H1 (cell line): ENCODE data around the gene PLAC9. TPM values are rescaled to one million over a fixed set of nuclear protein-coding genes. Genes with fewer than 3 reads are reported as not detected.

ENCODE experiments used
- CTCF ChIA-PET: fragments of 300-600 bp; sonication (Branson Sonifier 250); formaldehyde crosslinking; loops from one replicate; lab custom pipeline; 2021; ENCODE audit not compliant: partially characterized antibody; lab: Charles Lee
- POLR2A ChIA-PET: fragments of 300-600 bp; sonication (Branson Sonifier 250); formaldehyde crosslinking; loops from one replicate; lab custom pipeline; 2021; ENCODE audit warnings: inconsistent platforms; ENCODE audit not compliant: partially characterized antibody; lab: Charles Lee
- DNase-seq, 2 experiments: peaks; one replicate each; pipeline versions ENCODE4 v3.0.0 to v3.0.0-alpha.2; 2010 to 2022; ENCODE audit warnings: low spot score in 2 of 2, low read depth in 1 of 2, mixed read lengths in 1 of 2
- FAIRE-seq: peaks from 2 replicates; lab custom pipeline; 2011; peaks lifted over from hg19 to GRCh38; lab: Jason Lieb, UNC
- H2AFZ ChIP-seq: 2 replicates; pipeline ENCODE4 v1.8.1; 2012; ENCODE audit warnings: low read length, inconsistent platforms
- H2AK5ac ChIP-seq: 2 replicates; pipeline ENCODE4 v1.6.1; 2013; ENCODE audit warnings: low read depth, low read length
- H2BK120ac ChIP-seq: replicated peaks from 2 replicates; pipeline ENCODE3; 2013; ENCODE audit warnings: low read depth, low read length, inconsistent platforms
- H2BK12ac ChIP-seq: 2 replicates; pipeline ENCODE4 v1.6.1; 2013; ENCODE audit warnings: low read depth, low read length
- H2BK15ac ChIP-seq: 2 replicates; pipeline ENCODE4 v1.6.1; 2013; ENCODE audit warnings: low read length
- H2BK20ac ChIP-seq: 2 replicates; pipeline ENCODE4 v1.6.1; 2013; ENCODE audit warnings: low read length
- H2BK5ac ChIP-seq: 2 replicates; pipeline ENCODE4 v1.6.1; 2013; ENCODE audit warnings: low read depth, low read length
- H3K14ac ChIP-seq: 2 replicates; pipeline ENCODE4 v1.6.1; 2013; ENCODE audit warnings: inconsistent platforms; ENCODE audit not compliant: insufficient read length
- H3K18ac ChIP-seq: 2 replicates; pipeline ENCODE4 v1.6.1; 2013; ENCODE audit warnings: low read length; ENCODE audit errors: extremely low read depth
- H3K23ac ChIP-seq: 2 replicates; pipeline ENCODE4 v1.6.1; 2013; ENCODE audit warnings: inconsistent platforms; ENCODE audit not compliant: insufficient read length
- H3K23me2 ChIP-seq: 2 replicates; pipeline ENCODE4 v1.6.1; 2013; ENCODE audit warnings: low read depth, low read length
- H3K27ac ChIP-seq: 2 replicates; pipeline ENCODE4 v1.6.1; 2011; ENCODE audit warnings: low read depth, low read length, inconsistent platforms
- H3K27me3 ChIP-seq, 4 experiments: replicated peaks in 1 of 4; 1 replicate in 1 of 4; 2 replicates in 3 of 4; pipeline versions ENCODE4 v1.6.1 to v1.8.1; 2011 to 2013; ENCODE audit warnings: low read length in 3 of 4, mild to moderate bottlenecking in 3 of 4, inconsistent platforms in 2 of 4, mixed read lengths in 2 of 4, moderate library complexity in 1 of 4; ENCODE audit not compliant: control insufficient read depth in 3 of 4, insufficient read depth in 3 of 4; ENCODE audit errors: extremely low read depth in 1 of 4
- H3K36me3 ChIP-seq, 4 experiments: 2 replicates each; pipeline versions ENCODE4 v1.6.1 to v1.8.1; 2011 to 2013; ENCODE audit warnings: mild to moderate bottlenecking in 4 of 4, low read length in 3 of 4, moderate library complexity in 2 of 4, control low read depth in 1 of 4, inconsistent platforms in 1 of 4; ENCODE audit not compliant: insufficient read depth in 4 of 4, control insufficient read depth in 2 of 4
- H3K4ac ChIP-seq: replicated peaks from 2 replicates; pipeline ENCODE3; 2013; ENCODE audit warnings: low read length, low read depth, mixed read lengths, inconsistent platforms; ENCODE audit not compliant: insufficient read length
- H3K4me1 ChIP-seq, 4 experiments: replicated peaks in 1 of 4; 1 replicate in 1 of 4; 2 replicates in 3 of 4; pipeline versions ENCODE4 v1.6.1 to v1.8.1; 2011 to 2013; ENCODE audit warnings: low read length in 3 of 4, inconsistent platforms in 2 of 4, mixed read lengths in 1 of 4; ENCODE audit not compliant: insufficient read depth in 4 of 4, control insufficient read depth in 3 of 4
- H3K4me2 ChIP-seq, 2 experiments: 2 replicates each; pipeline versions ENCODE4 v1.6.1 to v1.8.1; 2011 to 2013; ENCODE audit warnings: low read depth in 2 of 2, low read length in 2 of 2, control low read depth in 1 of 2, inconsistent platforms in 1 of 2, mild to moderate bottlenecking in 1 of 2; ENCODE audit not compliant: insufficient read depth in 1 of 2
- H3K4me3 ChIP-seq, 4 experiments: fragments of 200-600, 300-600 bp in 1 of 4; sonication (generic), shearing (Covaris generic), sonication (Bioruptor Twin) in 1 of 4; 2 replicates each; pipeline versions ENCODE4 v1.5.1 to v1.8.1; 2011 to 2016; ENCODE audit warnings: low read length in 4 of 4, low read depth in 3 of 4, control low read depth in 2 of 4, inconsistent platforms in 2 of 4, mild to moderate bottlenecking in 2 of 4, mixed read lengths in 1 of 4, moderate library complexity in 1 of 4; ENCODE audit not compliant: insufficient read depth in 2 of 4; ENCODE audit errors: extremely low read depth in 1 of 4
- H3K56ac ChIP-seq: replicated peaks from 2 replicates; pipeline ENCODE3; 2013; ENCODE audit warnings: low read depth, mild to moderate bottlenecking, mixed read lengths, low read length, inconsistent platforms; ENCODE audit not compliant: insufficient read length
- H3K79me1 ChIP-seq: 2 replicates; pipeline ENCODE4 v1.6.1; 2013; ENCODE audit warnings: low read depth, low read length, control low read depth
- H3K79me2 ChIP-seq, 2 experiments: 2 replicates each; pipeline versions ENCODE4 v1.6.1 to v1.8.1; 2012 to 2013; ENCODE audit warnings: low read length in 2 of 2, mild to moderate bottlenecking in 2 of 2, inconsistent platforms in 1 of 2; ENCODE audit not compliant: insufficient read depth in 2 of 2, control insufficient read depth in 1 of 2
- H3K9ac ChIP-seq, 4 experiments: replicated peaks in 1 of 4; 1 replicate in 1 of 4; 2 replicates in 3 of 4; pipeline versions ENCODE4 v1.6.1 to v1.8.1; 2011 to 2013; ENCODE audit warnings: low read depth in 3 of 4, low read length in 3 of 4, control low read depth in 2 of 4, mild to moderate bottlenecking in 2 of 4, moderate library complexity in 2 of 4, inconsistent platforms in 1 of 4; ENCODE audit errors: extremely low read depth in 1 of 4
- H3K9me3 ChIP-seq, 2 experiments: 2 replicates each; pipeline versions ENCODE4 v1.6.1 to v1.8.1; 2012 to 2013; ENCODE audit warnings: mild to moderate bottlenecking in 2 of 2, moderate library complexity in 2 of 2, control low read depth in 1 of 2, inconsistent platforms in 1 of 2, low read depth in 1 of 2, low read length in 1 of 2, mixed read lengths in 1 of 2; ENCODE audit not compliant: insufficient read depth in 2 of 2
- H4K20me1 ChIP-seq, 2 experiments: replicated peaks in 1 of 2; 2 replicates each; pipeline versions ENCODE3 to v1.8.1; 2011 to 2013; ENCODE audit warnings: inconsistent platforms in 2 of 2, low read length in 2 of 2, mild to moderate bottlenecking in 1 of 2; ENCODE audit not compliant: insufficient read depth in 2 of 2, control insufficient read depth in 1 of 2
- H4K5ac ChIP-seq: 2 replicates; pipeline ENCODE4 v1.6.1; 2013; ENCODE audit warnings: low read length, low read depth, mixed read lengths, inconsistent platforms; ENCODE audit not compliant: insufficient read length
- H4K8ac ChIP-seq: 2 replicates; pipeline ENCODE4 v1.8.0; 2013; ENCODE audit warnings: mild to moderate bottlenecking, moderate library complexity, low read length, inconsistent platforms; ENCODE audit not compliant: insufficient read depth; ENCODE audit errors: extremely low read depth
- H4K91ac ChIP-seq: replicated peaks from 2 replicates; pipeline ENCODE3; 2013; ENCODE audit warnings: low read length, mixed read lengths, inconsistent platforms; ENCODE audit not compliant: insufficient read length
- CHD2 ChIP-seq: IDR thresholded peaks from 2 replicates; pipeline ENCODE4 v1.6.1; 2012; ENCODE audit warnings: low read length, improper control_type of control experiment
- EGR1 ChIP-seq: IDR thresholded peaks from 2 replicates; pipeline ENCODE4 v1.6.1; 2011; ENCODE audit warnings: low read depth, low read length, borderline replicate concordance
- EP300 ChIP-seq, 2 experiments: IDR thresholded peaks; 1 replicate in 1 of 2; 2 replicates in 1 of 2; pipeline ENCODE4 v1.6.1; 2011 to 2012; ENCODE audit warnings: low read depth in 2 of 2, low read length in 2 of 2, mild to moderate bottlenecking in 2 of 2, borderline replicate concordance in 1 of 2, inconsistent platforms in 1 of 2, moderate library complexity in 1 of 2
- FOSL1 ChIP-seq: IDR thresholded peaks from 2 replicates; pipeline ENCODE4 v1.6.1; 2011; ENCODE audit warnings: mild to moderate bottlenecking, low read depth, low read length, moderate library complexity; ENCODE audit not compliant: insufficient read depth
- HDAC6 ChIP-seq: IDR thresholded peaks from one replicate; pipeline ENCODE4 v1.7.1; 2012; ENCODE audit warnings: low read depth, mild to moderate bottlenecking, inconsistent platforms, low read length, moderate library complexity
- MAFK ChIP-seq: IDR thresholded peaks from 2 replicates; pipeline ENCODE4 v1.6.1; 2012; ENCODE audit warnings: low read depth, mild to moderate bottlenecking, improper control_type of control experiment, low read length
- POLR2AphosphoS5 ChIP-seq: IDR thresholded peaks from 2 replicates; pipeline ENCODE4 v1.6.1; 2011; ENCODE audit warnings: low read depth, low read length
- RFX5 ChIP-seq: IDR thresholded peaks from 2 replicates; pipeline ENCODE4 v1.6.1; 2011; ENCODE audit warnings: low read depth, low read length, improper control_type of control experiment, borderline replicate concordance
- RNF2 ChIP-seq: fragments of 200-900, 300-1000 bp; sonication (generic); IDR thresholded peaks from 2 replicates; pipeline ENCODE4 v1.7.1; 2016; ENCODE audit warnings: borderline replicate concordance, low read depth, mild to moderate bottlenecking, antibody characterized with exemption, low read length; ENCODE audit not compliant: poor library complexity, severe bottlenecking; ENCODE audit errors: missing control alignments
- SIRT6 ChIP-seq: IDR thresholded peaks from one replicate; pipeline ENCODE4 v1.7.1; 2012; ENCODE audit warnings: low read length, inconsistent platforms
- SUZ12 ChIP-seq: fragments of 200-600 bp; sonication (generic); IDR thresholded peaks from 2 replicates; pipeline ENCODE4 v1.6.1; 2012; ENCODE audit warnings: mild to moderate bottlenecking, inconsistent platforms, low read length, moderate library complexity, mixed read lengths
- TAF1 ChIP-seq: IDR thresholded peaks from 2 replicates; pipeline ENCODE4 v1.6.1; 2011; ENCODE audit warnings: mild to moderate bottlenecking, low read depth, low read length
- TBP ChIP-seq: IDR thresholded peaks from 2 replicates; pipeline ENCODE4 v1.6.1; 2011; ENCODE audit warnings: low read depth, low read length, improper control_type of control experiment
- TEAD4 ChIP-seq: IDR thresholded peaks from 2 replicates; pipeline ENCODE4 v1.6.1; 2012; ENCODE audit warnings: low read depth, low read length, inconsistent platforms, mixed read lengths
- ZNF274 ChIP-seq: IDR thresholded peaks from 2 replicates; pipeline ENCODE4 v1.7.0; 2012; ENCODE audit warnings: low read length, borderline replicate concordance; ENCODE audit errors: extremely low read depth
- WGBS, 2 experiments: shearing (Covaris generic) in 1 of 2; methylation state at CpG; one replicate each; pipeline versions ENCODE4 v1.1.6 to v1.1.7; 2013 to 2015; ENCODE audit warnings: low lambda C conversion rate in 2 of 2, mixed read lengths in 2 of 2, inconsistent platforms in 1 of 2, low coverage in 1 of 2, missing lambda C conversion rate in 1 of 2; ENCODE audit not compliant: insufficient replicate concordance in 2 of 2, insufficient coverage in 1 of 2, insufficient read length in 1 of 2; ENCODE audit errors: extremely low coverage in 1 of 2, missing lambda C conversion rate in 1 of 2; 5-methylcytosine and 5-hydroxymethylcytosine counted together
- polyA plus RNA-seq, 7 experiments: library from polyadenylated mRNA; depleted of rRNA in 3 of 7; stranded (reverse) in 5 of 7; unstranded in 2 of 7; fragments of >200 nt in 5 of 7; fragments of 200-250 nt in 2 of 7; gene quantifications; 1 replicate in 5 of 7; 2 replicates in 1 of 7; 4 replicates in 1 of 7; pipeline versions ENCODE4 v1.2.1 to v1.2.3, GENCODE V29; 2011 to 2013; ENCODE audit warnings: missing spikeins in 2 of 7, mixed read lengths in 2 of 7
- total RNA-seq: library from RNA; stranded (reverse); fragmentation: NEBNext Ultra II Directional; extraction: Animal tissue kit (Norgen Biotek cat#: 25700); gene quantifications from 2 replicates; pipeline ENCODE4 v1.2.1, GENCODE V29; 2021

Gene PLAC9
- total and polyA plus RNA-seq, 2 of the 8 experiments (the other 6 are each of a cell fraction or from before 2014, with no cell fraction given) = 8.4 to 16.7 TPM

DNA sequence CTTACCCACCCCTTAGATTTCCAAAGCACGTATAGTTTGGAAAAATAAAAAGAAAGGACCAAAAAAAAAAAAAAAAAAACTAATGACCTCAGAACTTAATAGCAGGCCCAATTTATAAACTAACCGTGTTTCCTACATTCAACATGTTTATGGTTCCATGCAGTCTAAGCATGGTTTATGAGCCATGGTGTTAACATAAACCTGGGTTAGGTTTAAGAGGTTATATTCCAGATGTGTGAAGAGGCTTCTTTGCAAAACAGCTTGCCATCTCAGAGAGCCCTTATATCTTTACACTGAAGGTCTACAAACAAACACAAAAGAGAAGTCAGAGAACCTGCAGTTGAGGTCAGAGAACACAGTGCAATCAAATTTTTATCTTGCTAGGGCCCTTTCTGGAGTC, 38.3 kb upstream of the PLAC9 start:
- Histone ChIP-seq H2BK5ac (no peak overlapping the region), H3K14ac (no peak overlapping the region), H3K36me3 (peaks cover 0 to 3% (median 1%) of the 10 kb centered on the region in 4 experiments; a peak in 2 of 8 replicates), H2BK15ac (no peak overlapping the region), H4K8ac (no peak overlapping the region), H2BK12ac (no peak overlapping the region), H3K9ac (no peak overlapping the region), H3K23ac (no peak overlapping the region), H2AK5ac (no peak overlapping the region), H3K4me1 (no peaks in the 10 kb centered on the region), H3K4me2 (no peak overlapping the region), H3K23me2 (no peaks in the 10 kb centered on the region), H2BK120ac (no peak overlapping the region), H3K56ac (no peak overlapping the region), H3K4me3 (no peak overlapping the region), H2BK20ac (no peak overlapping the region), H4K20me1 (no peaks in the 10 kb centered on the region), H3K79me2 (no peaks in the 10 kb centered on the region), H3K9me3 (no peaks in the 10 kb centered on the region), H3K27ac (no peak overlapping the region), H2AFZ (no peak overlapping the region), H3K79me1 (no peaks in the 10 kb centered on the region), H3K4ac (no peak overlapping the region), H4K5ac (no peak overlapping the region), H4K91ac (no peak overlapping the region), H3K27me3 (no peaks in the 10 kb centered on the region), H3K18ac (no peak overlapping the region)
- 86% methylated on average over 2 of the region's 2 CpGs; no CpG with 5 or more reads in 1 of the 2 experiments for WGBS, 2 experiments
- FAIRE-seq = no peak
- CTCF ChIA-PET = interaction anchor here (0.6 to 1.2 kb wide), 2 partner anchors 28 to 50 kb away, joined by 3 to 5 read pairs; no protein-coding TSS in a partner anchor
- POLR2A ChIA-PET = interaction anchor here (1.5 kb wide), 1 partner anchor 12 kb away, joined by 6 read pairs; no protein-coding TSS in a partner anchor
- no peak for DNase-seq
- TF ChIP-seq ZNF274 (no peak), TEAD4 (no peak), TBP (no peak), SIRT6 (no peak), HDAC6 (no peak), POLR2AphosphoS5 (no peak), FOSL1 (no peak), MAFK (no peak), CHD2 (no peak), EGR1 (no peak), TAF1 (no peak), EP300 (IDR thresholded peaks at IDR 0.05; ENCODE audit: borderline replicate concordance in 1 of 2, low read depth in 2 of 2, low read length in 2 of 2) (no peak), RNF2 (no peak), RFX5 (no peak), SUZ12 (no peak)
